Sigmoid colon (tissue), 4 donors: ENCODE results near the gene MLXIP.

ENCODE experiments used
- EP300 ChIP-seq, 4 donors: sonication (generic); formaldehyde crosslinking; IDR thresholded peaks; one replicate each; pipeline ENCODE4 v1.6.1; 2017; ENCODE audit warnings: antibody characterized with exemption in 4 of 4
- POLR2A ChIP-seq, 2 donors: fragments of 450-650 bp; IDR thresholded peaks; one replicate each; pipeline ENCODE4 v1.6.1; 2016; ENCODE audit warnings: antibody characterized with exemption in 2 of 2, mild to moderate bottlenecking in 2 of 2, moderate library complexity in 2 of 2
- TF ChIP-seq, protein P1 (sequence below), 4 experiments: fragments of 450-650 bp in 3 of 4; fragments of 200-600 bp in 1 of 4; IDR thresholded peaks; one replicate each; pipeline ENCODE4 v1.5.1; 2016 to 2019; ENCODE audit warnings: antibody characterized with exemption in 4 of 4, mild to moderate bottlenecking in 3 of 4, moderate library complexity in 2 of 4

DNA sequence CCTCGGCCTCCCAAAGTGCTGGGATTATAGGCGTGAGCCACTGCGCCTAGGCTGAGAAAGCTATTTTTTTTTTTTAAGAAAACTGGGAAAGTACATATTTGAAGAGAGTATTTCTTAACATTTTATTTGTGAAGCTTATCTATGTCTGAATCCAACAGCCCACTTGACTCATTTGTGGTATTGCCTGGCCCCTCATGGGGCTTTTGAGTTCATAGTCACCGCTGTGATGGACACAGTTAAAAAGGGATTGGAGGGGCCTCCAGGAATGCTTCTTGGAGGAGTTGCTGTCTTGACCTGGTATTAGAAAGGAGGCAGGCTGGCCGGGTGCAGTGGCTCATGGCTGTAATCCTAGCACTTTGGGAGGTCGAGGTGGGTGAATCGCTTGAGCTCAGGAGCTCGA is 30.4 kb upstream of the MLXIP start:
- TF ChIP-seq, protein P1, sequence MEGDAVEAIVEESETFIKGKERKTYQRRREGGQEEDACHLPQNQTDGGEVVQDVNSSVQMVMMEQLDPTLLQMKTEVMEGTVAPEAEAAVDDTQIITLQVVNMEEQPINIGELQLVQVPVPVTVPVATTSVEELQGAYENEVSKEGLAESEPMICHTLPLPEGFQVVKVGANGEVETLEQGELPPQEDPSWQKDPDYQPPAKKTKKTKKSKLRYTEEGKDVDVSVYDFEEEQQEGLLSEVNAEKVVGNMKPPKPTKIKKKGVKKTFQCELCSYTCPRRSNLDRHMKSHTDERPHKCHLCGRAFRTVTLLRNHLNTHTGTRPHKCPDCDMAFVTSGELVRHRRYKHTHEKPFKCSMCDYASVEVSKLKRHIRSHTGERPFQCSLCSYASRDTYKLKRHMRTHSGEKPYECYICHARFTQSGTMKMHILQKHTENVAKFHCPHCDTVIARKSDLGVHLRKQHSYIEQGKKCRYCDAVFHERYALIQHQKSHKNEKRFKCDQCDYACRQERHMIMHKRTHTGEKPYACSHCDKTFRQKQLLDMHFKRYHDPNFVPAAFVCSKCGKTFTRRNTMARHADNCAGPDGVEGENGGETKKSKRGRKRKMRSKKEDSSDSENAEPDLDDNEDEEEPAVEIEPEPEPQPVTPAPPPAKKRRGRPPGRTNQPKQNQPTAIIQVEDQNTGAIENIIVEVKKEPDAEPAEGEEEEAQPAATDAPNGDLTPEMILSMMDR (IDR thresholded peaks at IDR 0.05): no peak
- TF ChIP-seq EP300 (IDR thresholded peaks at IDR 0.05) (no peak), POLR2A (IDR thresholded peaks at IDR 0.05) (no peak)
